ENCODE data around the gene FAN1.
A peak's percentile ranks its signal among the peaks of the same experiment; 100 is the strongest.
"Not testable (repeated sequence)": the region's sequence is repeated elsewhere in the genome, so short reads cannot be mapped to it uniquely, and the experiment has no call there.

Gene FAN1

GRCh38 chr15:30903497-30904187, at the start of gene FAN1:
TSS of gene FAN1 (plus strand) at chr15:30903915. CDS start at chr15:30904664, 749 bp downstream.
- DNase-seq, result peak; percentile 46

- no peak for DNase-seq
These were observed 44.4 kb upstream of the FAN1 start for GRCh38 chr15:30859091-30859874.

GRCh38 chr15:30865257-30865656, 38.5 kb upstream of the FAN1 start:
- DNase-seq, result no peak

- DNase-seq, result no peak
These were observed 33.0 kb upstream of the FAN1 start for GRCh38 chr15:30870681-30871080.

GRCh38 chr15:30872341-30872748, 31.4 kb upstream of the FAN1 start:
- no peak for DNase-seq

- no peak for DNase-seq
These were observed 26.6 kb upstream of the FAN1 start for GRCh38 chr15:30877070-30877469.

- DNase-seq, result no peak
These were observed 25.2 kb upstream of the FAN1 start for GRCh38 chr15:30878515-30878914.

GRCh38 chr15:30882849-30883433, 20.8 kb upstream of the FAN1 start:
- no peak for DNase-seq

GRCh38 chr15:30883666-30884065, 20.0 kb upstream of the FAN1 start:
- DNase-seq, result not testable (repeated sequence)

GRCh38 chr15:30885814-30886213, 17.9 kb upstream of the FAN1 start:
- no peak for DNase-seq

GRCh38 chr15:30889196-30889595, 14.5 kb upstream of the FAN1 start:
- DNase-seq, result no peak

- no peak for DNase-seq
These were observed 8.1 kb upstream of the FAN1 start for GRCh38 chr15:30895461-30896210.

GRCh38 chr15:30896211-30896606, 7.5 kb upstream of the FAN1 start:
- no peak for DNase-seq

GRCh38 chr15:30901889-30902288, 1.8 kb upstream of the FAN1 start:
- DNase-seq, result no peak

GRCh38 chr15:30904812-30905211, 1.1 kb downstream of the FAN1 start:
- DNase-seq, result no peak

- DNase-seq, result no peak
These were observed 2.1 kb downstream of the FAN1 start for GRCh38 chr15:30905821-30906220.

GRCh38 chr15:30906366-30906765, 2.7 kb downstream of the FAN1 start:
- DNase-seq, result no peak

- DNase-seq, result no peak
These were observed 10.0 kb downstream of the FAN1 start for GRCh38 chr15:30913761-30914160.

- no peak for DNase-seq
These were observed 13.3 kb downstream of the FAN1 start for GRCh38 chr15:30917013-30917412.

- no peak for DNase-seq
These were observed 14.0 kb downstream of the FAN1 start for GRCh38 chr15:30917675-30918074.

- DNase-seq, result no peak
These were observed 14.7 kb downstream of the FAN1 start for GRCh38 chr15:30918366-30918765.

GRCh38 chr15:30919877-30920550, 16.3 kb downstream of the FAN1 start:
- DNase-seq, result no peak

GRCh38 chr15:30921106-30921505, 17.4 kb downstream of the FAN1 start:
- no peak for DNase-seq
